ENCODE data around the gene QTRT2. TPM values are rescaled to one million over a fixed set of nuclear protein-coding genes. Genes with fewer than 3 reads are reported as not detected.

The QTRT2 gene
- total RNA-seq, 1 experiment from 2014 or later: 47.7 TPM

- RAD21 ChIA-PET (ENCODE audit: low non-redundant PET in 1 of 2, low total read pairs in 2 of 2, uncharacterized antibody in 2 of 2, unreplicated experiment in 2 of 2): interaction anchor here in 1 of 2 experiments (0.5 kb wide), 1 partner anchor 179 kb away, joined by 3 read pairs; no protein-coding TSS in a partner anchor
- H3K4me1 ChIP-seq (ENCODE audit: control insufficient read depth in 1 of 2, insufficient read depth in 2 of 2, low read length in 2 of 2): no peaks in the 10 kb centered on the region; a peak in 1 of 4 replicates
- BruUV-seq (replicated peaks): no TSS peak
- no peak overlapping the region for H2AFZ ChIP-seq (ENCODE audit: low read depth, low read length, poor library complexity, severe bottlenecking)
- ATAC-seq (no peak), DNase-seq (ENCODE audit: low read depth, low spot score) (no peak)
- POLR2A ChIA-PET: no interaction called here
- H3K36me3 ChIP-seq (ENCODE audit: control insufficient read depth in 1 of 2, insufficient read depth in 2 of 2, low read length in 2 of 2): peaks cover under 1 to 2% of the 10 kb centered on the region in 2 experiments; a peak in 2 of 4 replicates
- TF ChIP-seq CBX3 (IDR thresholded peaks at IDR 0.05; ENCODE audit: low read depth) (no peak), ELF1 (IDR thresholded peaks at IDR 0.05; ENCODE audit: borderline replicate concordance, low read depth) (no peak), ZFX (IDR thresholded peaks at IDR 0.05) (no peak), EZH2phosphoT487 (IDR thresholded peaks at IDR 0.05; ENCODE audit: borderline replicate concordance) (no peak), FOSL1 (IDR thresholded peaks at IDR 0.05; ENCODE audit: low read depth) (no peak), MAX (IDR thresholded peaks at IDR 0.05) (no peak), POLR2A (IDR thresholded peaks at IDR 0.05; ENCODE audit: borderline replicate concordance, extremely low read depth, insufficient read depth, insufficient read length) (no peak), SP1 (IDR thresholded peaks at IDR 0.05; ENCODE audit: low read depth) (no peak), SIN3A (IDR thresholded peaks at IDR 0.05; ENCODE audit: low read depth) (no peak), CEBPB (IDR thresholded peaks at IDR 0.05; ENCODE audit: low read depth) (no peak), REST (IDR thresholded peaks at IDR 0.05; ENCODE audit: low read depth) (no peak), EZH2 (IDR thresholded peaks at IDR 0.05) (no peak), ZNF274 (IDR thresholded peaks at IDR 0.05; ENCODE audit: low read depth, low read length) (no peak), JUND (IDR thresholded peaks at IDR 0.05) (no peak), YY1 (IDR thresholded peaks at IDR 0.05; ENCODE audit: extremely low read depth, insufficient replicate concordance, low read depth, low read length) (no peak), CTCF (IDR thresholded peaks at IDR 0.05 in 2 of 3, conservative IDR thresholded peaks at IDR 0.05 in 1 of 3; ENCODE audit: borderline replicate concordance in 1 of 3, insufficient read depth in 1 of 3, low read depth in 2 of 3, low read length in 2 of 3) (no peak), SRF (IDR thresholded peaks at IDR 0.05; ENCODE audit: low read depth) (no peak), ATF3 (IDR thresholded peaks at IDR 0.05) (no peak), RAD21 (IDR thresholded peaks at IDR 0.05; ENCODE audit: low read depth) (no peak)
- H3K9ac ChIP-seq (ENCODE audit: low read length): no peak overlapping the region
- no peaks in the 10 kb centered on the region for H3K27me3 ChIP-seq (ENCODE audit: insufficient read depth, low read length)
- H3K9me2 ChIP-seq (ENCODE audit: insufficient read depth): no peaks in the 10 kb centered on the region
- H3K79me2 ChIP-seq (ENCODE audit: insufficient read depth, low read length): no peaks in the 10 kb centered on the region
- H3K9me3 ChIP-seq (ENCODE audit: control insufficient read depth in 1 of 2, insufficient read depth in 1 of 2, low read depth in 1 of 2, low read length in 2 of 2): no peaks in the 10 kb centered on the region
- H3K27ac ChIP-seq (ENCODE audit: low read depth, low read length): no peak overlapping the region
- intact Hi-C loops (cut with micrococcal nuclease): no loop called here
- no peak overlapping the region for H3K4me3 ChIP-seq (replicated peaks in 1 of 2; ENCODE audit: low read depth in 1 of 2, low read length in 2 of 2)
- no peak overlapping the region for H3K4me2 ChIP-seq (ENCODE audit: low read length)
- CTCF ChIA-PET: no interaction called here
- no peaks in the 10 kb centered on the region for H4K20me1 ChIP-seq (ENCODE audit: insufficient read depth)
Measured at GRCh38 chr3:114092151-114093015, 35.8 kb downstream of the QTRT2 start.
